ENCODE data around the gene SLC48A1.

The SLC48A1 gene

DNA sequence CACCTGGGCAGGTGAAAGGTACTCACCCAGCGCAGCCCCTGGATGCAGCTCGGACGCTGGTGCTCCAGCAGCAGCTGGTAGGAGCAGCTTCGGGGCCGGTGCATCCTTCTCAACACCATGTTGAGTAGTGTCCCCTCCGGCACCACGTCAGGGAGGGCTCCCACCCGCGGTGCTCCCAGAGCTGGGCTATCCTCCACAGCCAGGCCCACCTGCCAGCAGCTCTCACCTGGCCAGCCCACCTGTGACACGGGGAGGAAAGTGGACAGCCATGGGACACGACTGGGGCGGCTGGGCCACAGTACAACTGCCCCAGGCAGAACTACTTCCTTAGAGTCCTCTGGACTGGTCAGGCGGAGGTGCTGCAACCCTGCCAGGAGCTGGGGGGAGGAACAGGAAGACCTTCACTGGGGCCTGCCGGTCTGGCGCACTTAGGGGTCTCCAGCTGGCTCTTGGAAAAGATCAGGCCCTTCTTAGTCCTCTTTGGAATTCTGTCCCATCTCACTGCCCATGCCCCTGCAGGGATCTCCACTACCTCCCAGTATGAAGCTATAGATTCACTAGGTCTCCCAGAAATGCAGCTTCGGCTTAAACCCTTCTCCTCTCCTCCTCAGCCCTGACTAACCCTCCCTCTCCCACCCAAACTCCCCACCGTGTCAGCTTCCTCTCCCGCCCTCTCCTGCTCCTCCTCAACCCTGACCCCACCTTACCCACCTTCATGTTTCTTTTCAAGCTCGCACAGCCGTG lies 15.0 kb upstream of the SLC48A1 start:
- no peak for TF ChIP-seq ISL1 (CRISPR knock-in tag; IDR thresholded peaks at IDR 0.05)
- TF ChIP-seq RARB (CRISPR knock-in tag; IDR thresholded peaks at IDR 0.05) = no peak
- TF ChIP-seq, protein P1, sequence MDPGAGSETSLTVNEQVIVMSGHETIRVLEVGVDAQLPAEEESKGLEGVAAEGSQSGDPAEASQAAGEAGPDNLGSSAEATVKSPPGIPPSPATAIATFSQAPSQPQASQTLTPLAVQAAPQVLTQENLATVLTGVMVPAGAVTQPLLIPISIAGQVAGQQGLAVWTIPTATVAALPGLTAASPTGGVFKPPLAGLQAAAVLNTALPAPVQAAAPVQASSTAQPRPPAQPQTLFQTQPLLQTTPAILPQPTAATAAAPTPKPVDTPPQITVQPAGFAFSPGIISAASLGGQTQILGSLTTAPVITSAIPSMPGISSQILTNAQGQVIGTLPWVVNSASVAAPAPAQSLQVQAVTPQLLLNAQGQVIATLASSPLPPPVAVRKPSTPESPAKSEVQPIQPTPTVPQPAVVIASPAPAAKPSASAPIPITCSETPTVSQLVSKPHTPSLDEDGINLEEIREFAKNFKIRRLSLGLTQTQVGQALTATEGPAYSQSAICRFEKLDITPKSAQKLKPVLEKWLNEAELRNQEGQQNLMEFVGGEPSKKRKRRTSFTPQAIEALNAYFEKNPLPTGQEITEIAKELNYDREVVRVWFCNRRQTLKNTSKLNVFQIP (CRISPR knock-in tag; IDR thresholded peaks at IDR 0.05; ENCODE audit: borderline replicate concordance, low read depth) = no peak
- no peak for TF ChIP-seq CREB5 (CRISPR knock-in tag; IDR thresholded peaks at IDR 0.05; ENCODE audit: low read depth)
- no peak for TF ChIP-seq ZNF70 (CRISPR knock-in tag; IDR thresholded peaks at IDR 0.05)
- TF ChIP-seq ZFP30 (CRISPR knock-in tag; IDR thresholded peaks at IDR 0.05) = no peak
- TF ChIP-seq, protein P2, sequence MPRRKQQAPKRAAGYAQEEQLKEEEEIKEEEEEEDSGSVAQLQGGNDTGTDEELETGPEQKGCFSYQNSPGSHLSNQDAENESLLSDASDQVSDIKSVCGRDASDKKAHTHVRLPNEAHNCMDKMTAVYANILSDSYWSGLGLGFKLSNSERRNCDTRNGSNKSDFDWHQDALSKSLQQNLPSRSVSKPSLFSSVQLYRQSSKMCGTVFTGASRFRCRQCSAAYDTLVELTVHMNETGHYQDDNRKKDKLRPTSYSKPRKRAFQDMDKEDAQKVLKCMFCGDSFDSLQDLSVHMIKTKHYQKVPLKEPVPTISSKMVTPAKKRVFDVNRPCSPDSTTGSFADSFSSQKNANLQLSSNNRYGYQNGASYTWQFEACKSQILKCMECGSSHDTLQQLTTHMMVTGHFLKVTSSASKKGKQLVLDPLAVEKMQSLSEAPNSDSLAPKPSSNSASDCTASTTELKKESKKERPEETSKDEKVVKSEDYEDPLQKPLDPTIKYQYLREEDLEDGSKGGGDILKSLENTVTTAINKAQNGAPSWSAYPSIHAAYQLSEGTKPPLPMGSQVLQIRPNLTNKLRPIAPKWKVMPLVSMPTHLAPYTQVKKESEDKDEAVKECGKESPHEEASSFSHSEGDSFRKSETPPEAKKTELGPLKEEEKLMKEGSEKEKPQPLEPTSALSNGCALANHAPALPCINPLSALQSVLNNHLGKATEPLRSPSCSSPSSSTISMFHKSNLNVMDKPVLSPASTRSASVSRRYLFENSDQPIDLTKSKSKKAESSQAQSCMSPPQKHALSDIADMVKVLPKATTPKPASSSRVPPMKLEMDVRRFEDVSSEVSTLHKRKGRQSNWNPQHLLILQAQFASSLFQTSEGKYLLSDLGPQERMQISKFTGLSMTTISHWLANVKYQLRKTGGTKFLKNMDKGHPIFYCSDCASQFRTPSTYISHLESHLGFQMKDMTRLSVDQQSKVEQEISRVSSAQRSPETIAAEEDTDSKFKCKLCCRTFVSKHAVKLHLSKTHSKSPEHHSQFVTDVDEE (CRISPR knock-in tag; IDR thresholded peaks at IDR 0.05) = no peak
- TF ChIP-seq TOX (CRISPR knock-in tag; IDR thresholded peaks at IDR 0.05; ENCODE audit: borderline replicate concordance) = no peak
- TF ChIP-seq PPARA (CRISPR knock-in tag; IDR thresholded peaks at IDR 0.05; ENCODE audit: borderline replicate concordance) = no peak
- TF ChIP-seq ZNF565 (CRISPR knock-in tag; conservative IDR thresholded peaks at IDR 0.05; ENCODE audit: low read depth) = no peak
- TF ChIP-seq, protein P3, sequence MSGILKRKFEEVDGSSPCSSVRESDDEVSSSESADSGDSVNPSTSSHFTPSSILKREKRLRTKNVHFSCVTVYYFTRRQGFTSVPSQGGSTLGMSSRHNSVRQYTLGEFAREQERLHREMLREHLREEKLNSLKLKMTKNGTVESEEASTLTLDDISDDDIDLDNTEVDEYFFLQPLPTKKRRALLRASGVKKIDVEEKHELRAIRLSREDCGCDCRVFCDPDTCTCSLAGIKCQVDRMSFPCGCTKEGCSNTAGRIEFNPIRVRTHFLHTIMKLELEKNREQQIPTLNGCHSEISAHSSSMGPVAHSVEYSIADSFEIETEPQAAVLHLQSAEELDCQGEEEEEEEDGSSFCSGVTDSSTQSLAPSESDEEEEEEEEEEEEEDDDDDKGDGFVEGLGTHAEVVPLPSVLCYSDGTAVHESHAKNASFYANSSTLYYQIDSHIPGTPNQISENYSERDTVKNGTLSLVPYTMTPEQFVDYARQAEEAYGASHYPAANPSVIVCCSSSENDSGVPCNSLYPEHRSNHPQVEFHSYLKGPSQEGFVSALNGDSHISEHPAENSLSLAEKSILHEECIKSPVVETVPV (CRISPR knock-in tag; IDR thresholded peaks at IDR 0.05) = no peak
- TF ChIP-seq BACH2 (CRISPR knock-in tag; IDR thresholded peaks at IDR 0.05; ENCODE audit: borderline replicate concordance) = no peak
- TF ChIP-seq OSR1 (CRISPR knock-in tag; IDR thresholded peaks at IDR 0.05) = no peak
- TF ChIP-seq ARNTL (CRISPR knock-in tag; IDR thresholded peaks at IDR 0.05; ENCODE audit: borderline replicate concordance, low read depth) = no peak
- ATAC-seq = no peak

- no peak for ATAC-seq
- no peak for TF ChIP-seq OSR1 (CRISPR knock-in tag; IDR thresholded peaks at IDR 0.05)
- TF ChIP-seq TCF4 (CRISPR knock-in tag; IDR thresholded peaks at IDR 0.05; ENCODE audit: borderline replicate concordance) = no peak
- TF ChIP-seq, protein P3 (CRISPR knock-in tag; IDR thresholded peaks at IDR 0.05) = no peak
- TF ChIP-seq ZNF565 (CRISPR knock-in tag; conservative IDR thresholded peaks at IDR 0.05; ENCODE audit: low read depth) = no peak
These were observed 14.5 kb upstream of the SLC48A1 start for GRCh38 chr12:47758584-47758833.

DNA sequence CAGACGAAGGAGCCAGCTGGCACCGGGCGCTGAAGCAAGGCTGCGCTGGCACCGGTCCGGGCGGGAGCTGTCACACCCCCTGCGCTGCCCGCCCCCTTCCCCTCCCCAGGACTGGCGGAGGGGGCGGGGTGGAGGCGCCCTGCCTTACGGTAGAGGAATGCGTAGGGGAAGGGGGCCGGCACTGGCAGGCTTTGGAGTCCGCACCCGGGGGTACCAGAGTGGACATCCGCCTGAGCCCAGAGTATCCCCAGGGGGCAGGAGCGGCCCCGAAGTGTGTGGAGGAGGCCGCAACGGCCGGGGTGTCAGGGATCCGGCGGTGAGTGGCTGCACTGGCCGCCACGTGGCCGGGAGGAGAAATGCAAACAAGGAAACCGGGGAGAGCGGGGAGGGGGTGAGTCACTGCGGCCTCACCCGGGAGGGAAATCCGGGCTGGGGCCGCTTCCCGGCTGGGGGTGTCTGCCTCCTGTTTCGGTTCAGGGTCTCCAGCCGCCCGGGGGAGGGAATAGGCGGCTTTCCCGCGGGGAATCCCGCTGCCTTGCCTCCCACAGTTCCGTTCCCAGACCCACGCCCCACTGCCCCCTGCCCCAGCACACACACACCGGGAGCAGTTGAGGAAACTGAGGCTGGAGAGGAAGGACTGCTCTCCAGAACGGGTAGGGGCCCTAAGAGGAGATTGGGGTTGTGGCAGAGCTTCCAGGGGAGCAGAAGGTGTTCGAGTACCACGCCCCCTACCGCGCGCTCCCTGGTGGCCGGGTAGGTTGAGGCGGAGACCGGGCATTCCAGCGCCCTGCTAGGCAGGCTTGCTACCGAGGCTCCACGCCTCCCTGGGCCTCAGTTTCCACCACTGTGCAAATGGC lies 14.0 kb upstream of the SLC48A1 start, which contains the start of gene RAPGEF3:
Gene RAPGEF3, minus strand, starts transcription at position 47 of the 857 bp plus-strand sequence. CDS start 324 bp downstream, outside the sequence.
- no peak for TF ChIP-seq BACH2 (CRISPR knock-in tag; IDR thresholded peaks at IDR 0.05; ENCODE audit: borderline replicate concordance)
- TF ChIP-seq OSR1 (CRISPR knock-in tag; IDR thresholded peaks at IDR 0.05) = no peak
- TF ChIP-seq, protein P4, sequence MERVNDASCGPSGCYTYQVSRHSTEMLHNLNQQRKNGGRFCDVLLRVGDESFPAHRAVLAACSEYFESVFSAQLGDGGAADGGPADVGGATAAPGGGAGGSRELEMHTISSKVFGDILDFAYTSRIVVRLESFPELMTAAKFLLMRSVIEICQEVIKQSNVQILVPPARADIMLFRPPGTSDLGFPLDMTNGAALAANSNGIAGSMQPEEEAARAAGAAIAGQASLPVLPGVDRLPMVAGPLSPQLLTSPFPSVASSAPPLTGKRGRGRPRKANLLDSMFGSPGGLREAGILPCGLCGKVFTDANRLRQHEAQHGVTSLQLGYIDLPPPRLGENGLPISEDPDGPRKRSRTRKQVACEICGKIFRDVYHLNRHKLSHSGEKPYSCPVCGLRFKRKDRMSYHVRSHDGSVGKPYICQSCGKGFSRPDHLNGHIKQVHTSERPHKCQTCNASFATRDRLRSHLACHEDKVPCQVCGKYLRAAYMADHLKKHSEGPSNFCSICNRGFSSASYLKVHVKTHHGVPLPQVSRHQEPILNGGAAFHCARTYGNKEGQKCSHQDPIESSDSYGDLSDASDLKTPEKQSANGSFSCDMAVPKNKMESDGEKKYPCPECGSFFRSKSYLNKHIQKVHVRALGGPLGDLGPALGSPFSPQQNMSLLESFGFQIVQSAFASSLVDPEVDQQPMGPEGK (CRISPR knock-in tag; IDR thresholded peaks at IDR 0.05; ENCODE audit: borderline replicate concordance) = peak; percentile 97; the same call in 1 of the 2 replicates
- peak; percentile 97 for ATAC-seq

Data from SK-N-SH treated with all-trans-retinoic acid at 6 μM for 48 hours (cell line).